ENCODE measurements around the gene NR1H4. TPM values are rescaled to one million over a fixed set of nuclear protein-coding genes. Genes with fewer than 3 reads are reported as not detected.

NR1H4 gene
- total RNA-seq, 1 donor from 2014 or later = not detected

DNA sequence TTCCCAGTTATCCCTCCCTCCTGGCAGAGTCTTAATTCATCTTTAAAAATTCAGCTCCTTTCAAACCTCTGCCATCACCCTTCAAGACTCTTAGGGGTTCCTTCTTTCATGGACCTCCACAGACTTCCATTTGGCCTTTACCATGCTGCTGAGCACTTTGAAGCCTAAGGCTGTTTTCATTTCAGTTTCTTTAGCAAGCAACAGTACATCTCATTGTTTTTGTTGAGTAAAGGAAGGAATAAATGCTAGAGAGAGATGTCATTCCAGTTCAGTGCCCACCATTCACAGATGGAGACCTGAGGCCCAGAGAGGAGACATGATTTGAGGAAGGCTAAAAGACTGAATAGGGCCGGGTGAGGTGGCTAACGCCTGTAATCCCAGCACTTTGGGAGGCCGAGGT is 98.5 kb downstream of the NR1H4 start:
- no peak for DNase-seq (ENCODE audit: extremely low spot score, unreplicated experiment)
- TF ChIP-seq, protein P1, sequence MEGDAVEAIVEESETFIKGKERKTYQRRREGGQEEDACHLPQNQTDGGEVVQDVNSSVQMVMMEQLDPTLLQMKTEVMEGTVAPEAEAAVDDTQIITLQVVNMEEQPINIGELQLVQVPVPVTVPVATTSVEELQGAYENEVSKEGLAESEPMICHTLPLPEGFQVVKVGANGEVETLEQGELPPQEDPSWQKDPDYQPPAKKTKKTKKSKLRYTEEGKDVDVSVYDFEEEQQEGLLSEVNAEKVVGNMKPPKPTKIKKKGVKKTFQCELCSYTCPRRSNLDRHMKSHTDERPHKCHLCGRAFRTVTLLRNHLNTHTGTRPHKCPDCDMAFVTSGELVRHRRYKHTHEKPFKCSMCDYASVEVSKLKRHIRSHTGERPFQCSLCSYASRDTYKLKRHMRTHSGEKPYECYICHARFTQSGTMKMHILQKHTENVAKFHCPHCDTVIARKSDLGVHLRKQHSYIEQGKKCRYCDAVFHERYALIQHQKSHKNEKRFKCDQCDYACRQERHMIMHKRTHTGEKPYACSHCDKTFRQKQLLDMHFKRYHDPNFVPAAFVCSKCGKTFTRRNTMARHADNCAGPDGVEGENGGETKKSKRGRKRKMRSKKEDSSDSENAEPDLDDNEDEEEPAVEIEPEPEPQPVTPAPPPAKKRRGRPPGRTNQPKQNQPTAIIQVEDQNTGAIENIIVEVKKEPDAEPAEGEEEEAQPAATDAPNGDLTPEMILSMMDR (IDR thresholded peaks at IDR 0.05) = no peak
- Mint-ChIP-seq H3K27me3 (ENCODE audit: unreplicated experiment) (peaks cover 22% of the 10 kb centered on the region), H3K4me1 (ENCODE audit: unreplicated experiment) (peaks cover 26% of the 10 kb centered on the region), H3K27ac (ENCODE audit: unreplicated experiment) (no peak overlapping the region), H3K4me3 (ENCODE audit: unreplicated experiment) (peak overlapping the region; percentile 24), H3K9me3 (ENCODE audit: unreplicated experiment) (no peaks in the 10 kb centered on the region), H3K36me3 (ENCODE audit: unreplicated experiment) (no peaks in the 10 kb centered on the region)

DNA sequence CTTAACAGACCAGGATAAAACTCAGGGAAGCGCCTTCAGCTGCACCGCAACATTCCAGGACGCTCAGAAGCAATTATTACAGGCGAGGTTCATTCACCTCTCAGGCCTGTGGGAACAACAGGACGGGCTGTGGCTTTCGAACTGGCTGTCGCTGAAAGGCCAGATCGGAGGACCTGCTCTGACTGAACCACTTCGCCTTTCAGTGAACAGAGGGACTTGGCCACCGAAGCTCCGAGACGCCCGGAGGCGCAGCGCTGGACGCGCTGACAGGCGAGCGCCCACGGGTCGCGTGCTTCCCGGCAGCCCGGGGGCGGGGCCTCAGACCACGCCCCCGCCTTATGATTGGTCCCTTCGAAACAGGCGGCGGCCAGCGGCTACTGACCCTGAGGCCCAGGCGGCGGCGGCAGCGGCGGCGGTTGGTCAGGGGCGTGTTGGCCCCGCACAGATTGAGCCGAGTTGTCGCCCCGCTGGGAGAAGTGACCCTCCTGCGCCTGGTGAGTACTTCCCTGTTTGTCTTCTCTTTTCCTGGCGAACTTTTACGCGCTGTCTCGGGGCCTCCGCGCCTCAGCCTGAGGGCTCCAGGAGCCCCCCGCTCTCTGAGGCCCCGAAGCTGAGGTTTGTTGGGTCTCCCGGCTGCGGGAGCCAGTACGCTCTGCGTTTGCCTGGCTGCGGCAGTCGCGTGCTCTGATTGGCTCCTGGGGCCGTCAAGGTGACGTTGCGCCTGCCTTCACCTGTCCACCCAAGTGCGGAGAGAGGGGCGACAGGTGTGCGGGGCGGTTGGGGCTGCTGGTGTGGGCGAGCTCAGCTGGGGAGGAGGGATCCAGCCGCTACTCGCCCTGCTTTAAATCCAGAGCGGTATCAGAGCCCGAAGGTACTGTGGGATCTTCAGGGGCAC is 99.9 kb downstream of the NR1H4 start, which contains the start of gene GAS2L3:
Gene GAS2L3 (plus strand): TSS at position 393 of the 895 bp plus-strand sequence. CDS start 21,221 bp downstream, outside the sequence.
- Mint-ChIP-seq H3K36me3 (ENCODE audit: unreplicated experiment) (no peaks in the 10 kb centered on the region), H3K4me3 (ENCODE audit: unreplicated experiment) (peak within 1 kb of the TSS; percentile 92), H3K27me3 (ENCODE audit: unreplicated experiment) (peaks cover 8% of the 10 kb centered on the region), H3K9me3 (ENCODE audit: unreplicated experiment) (no peaks in the 10 kb centered on the region), H3K4me1 (ENCODE audit: unreplicated experiment) (peaks cover 27% of the 10 kb centered on the region), H3K27ac (ENCODE audit: unreplicated experiment) (peak within 1 kb of the TSS; percentile 93)
- peak; percentile 96 for DNase-seq (ENCODE audit: extremely low spot score, unreplicated experiment)
- TF ChIP-seq, protein P1 (IDR thresholded peaks at IDR 0.05) = no peak

DNA sequence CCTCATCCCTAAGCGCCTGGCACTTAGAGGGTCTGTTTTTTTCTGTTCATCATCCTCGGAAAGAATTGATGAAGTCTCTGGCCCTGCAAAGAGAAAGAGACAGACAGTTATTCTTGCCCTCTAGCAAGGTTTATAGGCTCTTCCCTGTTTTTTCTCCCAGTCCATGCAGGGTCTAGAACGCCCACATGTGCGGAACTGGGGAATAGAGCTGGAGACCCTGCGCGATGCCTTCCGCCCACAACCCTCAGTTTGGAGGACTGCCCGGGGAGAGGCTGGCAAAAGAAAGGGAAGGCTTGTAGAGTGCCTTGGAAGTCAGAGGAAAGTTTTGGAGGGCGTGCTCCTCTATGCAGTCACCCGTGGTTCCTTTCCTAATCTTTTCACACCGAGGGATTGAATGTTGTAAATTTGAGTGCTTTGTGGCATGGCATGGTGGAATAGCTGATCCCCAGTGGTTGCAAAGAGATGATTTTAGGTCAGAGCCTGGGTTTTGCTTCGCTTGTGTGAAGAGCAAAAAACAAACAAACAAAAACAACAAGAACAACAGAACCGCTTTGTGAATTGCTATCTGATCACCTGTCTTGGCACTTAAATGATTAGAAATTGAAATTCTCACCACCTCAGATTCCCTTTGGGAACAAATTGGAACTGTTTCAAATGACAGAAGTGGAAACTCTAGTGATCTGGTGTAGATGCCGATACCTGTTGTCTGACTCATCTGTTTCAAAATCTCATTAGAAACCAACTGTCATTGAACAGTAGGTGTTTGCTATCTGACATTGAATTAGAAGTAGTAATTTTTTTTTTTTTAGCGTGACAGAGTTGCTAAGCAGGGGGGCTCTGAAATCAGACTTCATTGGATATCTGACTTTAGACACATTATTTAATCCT is 100.8 kb downstream of the NR1H4 start:
- no peaks in the 10 kb centered on the region for H3K36me3 Mint-ChIP-seq (ENCODE audit: unreplicated experiment)
- TF ChIP-seq, protein P1 (IDR thresholded peaks at IDR 0.05) = no peak
- DNase-seq (ENCODE audit: extremely low spot score, unreplicated experiment) = no peak
- peak overlapping the region; percentile 92 for H3K4me3 Mint-ChIP-seq (ENCODE audit: unreplicated experiment)
- H3K27ac Mint-ChIP-seq (ENCODE audit: unreplicated experiment) = peak overlapping the region; percentile 93
- no peaks in the 10 kb centered on the region for H3K9me3 Mint-ChIP-seq (ENCODE audit: unreplicated experiment)
- peaks cover 4% of the 10 kb centered on the region for H3K27me3 Mint-ChIP-seq (ENCODE audit: unreplicated experiment)
- peaks cover 27% of the 10 kb centered on the region for H3K4me1 Mint-ChIP-seq (ENCODE audit: unreplicated experiment)

DNA sequence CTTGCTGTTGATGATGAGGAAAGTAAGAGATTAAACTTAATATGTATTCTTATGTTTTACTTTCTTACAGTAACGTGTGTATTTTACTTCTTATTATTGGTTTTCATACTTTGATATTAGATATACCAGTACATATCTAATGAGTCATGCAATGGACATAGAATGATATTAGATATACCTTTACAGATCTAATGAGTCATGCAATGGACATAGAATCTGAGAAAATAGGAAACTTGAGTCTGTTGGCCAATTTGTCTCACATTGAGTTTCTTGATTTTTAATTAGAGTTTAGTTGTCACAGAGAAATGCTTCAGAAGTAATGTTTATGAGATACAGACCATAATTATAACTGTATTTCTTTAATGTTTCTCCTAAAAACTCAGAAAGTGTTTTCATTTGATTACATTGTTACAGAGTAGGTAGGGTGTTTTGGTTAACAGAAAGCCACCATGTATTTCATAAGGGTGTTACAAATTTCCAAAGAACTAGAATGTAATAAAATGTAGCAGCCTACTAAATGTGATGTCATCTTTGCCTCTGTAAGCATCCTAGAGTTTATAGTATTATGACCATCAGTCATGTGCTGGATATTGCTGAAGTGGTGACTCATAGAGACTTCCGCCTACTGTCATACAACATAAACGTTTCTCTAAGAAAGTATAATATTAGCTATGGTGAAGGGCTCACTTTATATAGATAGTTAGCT is 102.8 kb downstream of the NR1H4 start:
- TF ChIP-seq, protein P1 (IDR thresholded peaks at IDR 0.05) = no peak

More for the DNA sequence above, 102.8 kb downstream of the NR1H4 start:
- peaks cover 27% of the 10 kb centered on the region for H3K4me1 Mint-ChIP-seq (ENCODE audit: unreplicated experiment)
- H3K4me3 Mint-ChIP-seq (ENCODE audit: unreplicated experiment) = no peak overlapping the region
- H3K27ac Mint-ChIP-seq (ENCODE audit: unreplicated experiment) = peak overlapping the region; percentile 67
- no peaks in the 10 kb centered on the region for H3K27me3 Mint-ChIP-seq (ENCODE audit: unreplicated experiment)
- H3K36me3 Mint-ChIP-seq (ENCODE audit: unreplicated experiment) = no peaks in the 10 kb centered on the region
- DNase-seq (ENCODE audit: extremely low spot score, unreplicated experiment) = no peak
- H3K9me3 Mint-ChIP-seq (ENCODE audit: unreplicated experiment) = no peaks in the 10 kb centered on the region

Measured in osteocyte (in vitro differentiated cells).